Pons (tissue), 1 donor: ENCODE results near the gene RAB36.

ENCODE experiments used
- DNase-seq: peaks from one replicate; pipeline ENCODE4 v3.0.0-alpha.2; 2016; ENCODE audit warnings: low spot score

The RAB36 gene

GRCh38 chr22:23108249-23109078 is 36.8 kb upstream of the RAB36 start:
- DNase-seq = no peak

GRCh38 chr22:23109079-23109347 is 36.3 kb upstream of the RAB36 start:
- DNase-seq = no peak

GRCh38 chr22:23109441-23109978 is 35.8 kb upstream of the RAB36 start:
- DNase-seq = no peak

- peak; percentile 70 for DNase-seq
These were observed 34.9 kb upstream of the RAB36 start for GRCh38 chr22:23110190-23110921.

GRCh38 chr22:23110922-23111527 is 34.3 kb upstream of the RAB36 start:
- DNase-seq = no peak

GRCh38 chr22:23112472-23113012 is 32.7 kb upstream of the RAB36 start:
- no peak for DNase-seq

GRCh38 chr22:23113067-23113846 is 32.0 kb upstream of the RAB36 start:
- peak; percentile 84 for DNase-seq

- peak; percentile 95 for DNase-seq
These were observed 31.2 kb upstream of the RAB36 start for GRCh38 chr22:23113847-23114720.

- DNase-seq = no peak
These were observed 30.6 kb upstream of the RAB36 start for GRCh38 chr22:23114721-23115020.

- DNase-seq = no peak
These were observed 29.9 kb upstream of the RAB36 start for GRCh38 chr22:23115369-23115768.

- no peak for DNase-seq
These were observed 29.3 kb upstream of the RAB36 start for GRCh38 chr22:23115825-23116494.

GRCh38 chr22:23116506-23117263 is 28.6 kb upstream of the RAB36 start:
- no peak for DNase-seq

GRCh38 chr22:23117275-23117674 is 28.0 kb upstream of the RAB36 start:
- no peak for DNase-seq

GRCh38 chr22:23117891-23118646 is 27.2 kb upstream of the RAB36 start:
- DNase-seq = no peak

GRCh38 chr22:23118647-23119493 is 26.4 kb upstream of the RAB36 start:
- DNase-seq = no peak

- no peak for DNase-seq
These were observed 25.5 kb upstream of the RAB36 start for GRCh38 chr22:23119494-23120414.

GRCh38 chr22:23120415-23120899 is 24.8 kb upstream of the RAB36 start:
- no peak for DNase-seq
